Uterus (tissue), 2 donors: ENCODE results near the gene SMOC2.

ENCODE experiments used
- POLR2A ChIP-seq, 2 donors: fragments of 450-650 bp; IDR thresholded peaks; one replicate each; pipeline ENCODE4 v1.6.1; 2016; ENCODE audit warnings: antibody characterized with exemption in 2 of 2, mild to moderate bottlenecking in 1 of 2, moderate library complexity in 1 of 2
- TF ChIP-seq, protein P1 (sequence below), 4 experiments: fragments of 200-600 bp in 2 of 4; fragments of 450-650 bp in 2 of 4; sonication (generic) in 2 of 4; IDR thresholded peaks; one replicate each; pipeline ENCODE4 v1.5.1; 2016 to 2019; ENCODE audit warnings: antibody characterized with exemption in 4 of 4, mild to moderate bottlenecking in 2 of 4, moderate library complexity in 1 of 4

DNA sequence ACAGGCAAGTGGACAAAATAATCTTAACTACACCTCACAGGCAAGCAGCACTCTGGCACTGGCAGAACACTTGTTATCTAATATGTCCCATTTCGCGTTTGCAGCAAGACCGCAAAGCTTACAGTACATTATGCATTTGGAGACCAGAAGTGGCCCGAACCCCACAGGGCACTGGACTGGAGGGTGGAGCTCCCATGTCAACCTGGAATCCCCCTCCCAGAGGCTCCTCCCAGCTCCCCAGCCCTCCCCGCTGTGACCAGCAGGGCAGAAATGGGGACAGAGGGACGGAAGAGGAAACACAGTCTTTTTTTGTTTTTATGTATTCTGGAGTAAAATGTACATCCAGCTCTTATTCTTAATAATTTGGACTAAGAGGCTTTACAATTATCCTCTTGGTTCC is 263.7 kb downstream of the SMOC2 start:
- TF ChIP-seq, protein P1, sequence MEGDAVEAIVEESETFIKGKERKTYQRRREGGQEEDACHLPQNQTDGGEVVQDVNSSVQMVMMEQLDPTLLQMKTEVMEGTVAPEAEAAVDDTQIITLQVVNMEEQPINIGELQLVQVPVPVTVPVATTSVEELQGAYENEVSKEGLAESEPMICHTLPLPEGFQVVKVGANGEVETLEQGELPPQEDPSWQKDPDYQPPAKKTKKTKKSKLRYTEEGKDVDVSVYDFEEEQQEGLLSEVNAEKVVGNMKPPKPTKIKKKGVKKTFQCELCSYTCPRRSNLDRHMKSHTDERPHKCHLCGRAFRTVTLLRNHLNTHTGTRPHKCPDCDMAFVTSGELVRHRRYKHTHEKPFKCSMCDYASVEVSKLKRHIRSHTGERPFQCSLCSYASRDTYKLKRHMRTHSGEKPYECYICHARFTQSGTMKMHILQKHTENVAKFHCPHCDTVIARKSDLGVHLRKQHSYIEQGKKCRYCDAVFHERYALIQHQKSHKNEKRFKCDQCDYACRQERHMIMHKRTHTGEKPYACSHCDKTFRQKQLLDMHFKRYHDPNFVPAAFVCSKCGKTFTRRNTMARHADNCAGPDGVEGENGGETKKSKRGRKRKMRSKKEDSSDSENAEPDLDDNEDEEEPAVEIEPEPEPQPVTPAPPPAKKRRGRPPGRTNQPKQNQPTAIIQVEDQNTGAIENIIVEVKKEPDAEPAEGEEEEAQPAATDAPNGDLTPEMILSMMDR (IDR thresholded peaks at IDR 0.05), result no peak
- no peak for TF ChIP-seq POLR2A (IDR thresholded peaks at IDR 0.05)
